ENCODE measurements around the gene LOXHD1. TPM values are rescaled to one million over a fixed set of nuclear protein-coding genes. Genes with fewer than 3 reads are reported as not detected.

LOXHD1 gene
- total and polyA plus RNA-seq, 3 donors from 2014 or later: 11.3 to 59.4 (median 29.6) TPM

- no peaks in the 10 kb centered on the region for H3K9me3 ChIP-seq
- no peak overlapping the region for H3K27ac ChIP-seq
- no peak overlapping the region for H3K4me3 ChIP-seq
- intact Hi-C loops (cut with DNase I; ENCODE audit: low total_unique reads): no loop called here
- no peaks in the 10 kb centered on the region for H3K4me1 ChIP-seq
- 76 to 80% methylated on average over 4 of the region's 4 CpGs for WGBS, 2 donors
- no peaks in the 10 kb centered on the region for H3K36me3 ChIP-seq (ENCODE audit: low read depth, missing control alignments)
- TF ChIP-seq, protein P1, sequence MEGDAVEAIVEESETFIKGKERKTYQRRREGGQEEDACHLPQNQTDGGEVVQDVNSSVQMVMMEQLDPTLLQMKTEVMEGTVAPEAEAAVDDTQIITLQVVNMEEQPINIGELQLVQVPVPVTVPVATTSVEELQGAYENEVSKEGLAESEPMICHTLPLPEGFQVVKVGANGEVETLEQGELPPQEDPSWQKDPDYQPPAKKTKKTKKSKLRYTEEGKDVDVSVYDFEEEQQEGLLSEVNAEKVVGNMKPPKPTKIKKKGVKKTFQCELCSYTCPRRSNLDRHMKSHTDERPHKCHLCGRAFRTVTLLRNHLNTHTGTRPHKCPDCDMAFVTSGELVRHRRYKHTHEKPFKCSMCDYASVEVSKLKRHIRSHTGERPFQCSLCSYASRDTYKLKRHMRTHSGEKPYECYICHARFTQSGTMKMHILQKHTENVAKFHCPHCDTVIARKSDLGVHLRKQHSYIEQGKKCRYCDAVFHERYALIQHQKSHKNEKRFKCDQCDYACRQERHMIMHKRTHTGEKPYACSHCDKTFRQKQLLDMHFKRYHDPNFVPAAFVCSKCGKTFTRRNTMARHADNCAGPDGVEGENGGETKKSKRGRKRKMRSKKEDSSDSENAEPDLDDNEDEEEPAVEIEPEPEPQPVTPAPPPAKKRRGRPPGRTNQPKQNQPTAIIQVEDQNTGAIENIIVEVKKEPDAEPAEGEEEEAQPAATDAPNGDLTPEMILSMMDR (IDR thresholded peaks at IDR 0.05): no peak
- TF ChIP-seq POLR2A (IDR thresholded peaks at IDR 0.05): no peak
- no peak for DNase-seq
- H3K27me3 ChIP-seq: no peaks in the 10 kb centered on the region
Measured at GRCh38 chr18:46563317-46563716, 93.7 kb downstream of the LOXHD1 start.

GRCh38 chr18:46562674-46563192 lies 94.3 kb downstream of the LOXHD1 start:
- no peaks in the 10 kb centered on the region for H3K27me3 ChIP-seq
- TF ChIP-seq, protein P1 (IDR thresholded peaks at IDR 0.05): no peak
- TF ChIP-seq POLR2A (IDR thresholded peaks at IDR 0.05): no peak
- H3K9me3 ChIP-seq: no peaks in the 10 kb centered on the region
- no peak overlapping the region for H3K4me3 ChIP-seq
- no peak for DNase-seq
- intact Hi-C loops (cut with DNase I; ENCODE audit: low total_unique reads): no loop called here
- no peak overlapping the region for H3K27ac ChIP-seq
- WGBS, 2 donors: 72 to 77% methylated on average over 12 of the region's 12 CpGs
- no peaks in the 10 kb centered on the region for H3K4me1 ChIP-seq
- no peaks in the 10 kb centered on the region for H3K36me3 ChIP-seq (ENCODE audit: low read depth, missing control alignments)

- intact Hi-C loops (cut with DNase I; ENCODE audit: low total_unique reads): no loop called here
- DNase-seq: no peak
- WGBS, 2 donors: 66 to 83% methylated on average over 11 of the region's 11 CpGs
- Histone ChIP-seq H3K4me3 (no peak overlapping the region), H3K27me3 (no peaks in the 10 kb centered on the region), H3K36me3 (ENCODE audit: low read depth, missing control alignments) (no peaks in the 10 kb centered on the region), H3K9me3 (no peaks in the 10 kb centered on the region), H3K4me1 (no peaks in the 10 kb centered on the region), H3K27ac (no peak overlapping the region)
- no peak for TF ChIP-seq POLR2A (IDR thresholded peaks at IDR 0.05)
- TF ChIP-seq, protein P1 (IDR thresholded peaks at IDR 0.05): no peak
Measured at GRCh38 chr18:46560671-46561045, 96.4 kb downstream of the LOXHD1 start.

DNA sequence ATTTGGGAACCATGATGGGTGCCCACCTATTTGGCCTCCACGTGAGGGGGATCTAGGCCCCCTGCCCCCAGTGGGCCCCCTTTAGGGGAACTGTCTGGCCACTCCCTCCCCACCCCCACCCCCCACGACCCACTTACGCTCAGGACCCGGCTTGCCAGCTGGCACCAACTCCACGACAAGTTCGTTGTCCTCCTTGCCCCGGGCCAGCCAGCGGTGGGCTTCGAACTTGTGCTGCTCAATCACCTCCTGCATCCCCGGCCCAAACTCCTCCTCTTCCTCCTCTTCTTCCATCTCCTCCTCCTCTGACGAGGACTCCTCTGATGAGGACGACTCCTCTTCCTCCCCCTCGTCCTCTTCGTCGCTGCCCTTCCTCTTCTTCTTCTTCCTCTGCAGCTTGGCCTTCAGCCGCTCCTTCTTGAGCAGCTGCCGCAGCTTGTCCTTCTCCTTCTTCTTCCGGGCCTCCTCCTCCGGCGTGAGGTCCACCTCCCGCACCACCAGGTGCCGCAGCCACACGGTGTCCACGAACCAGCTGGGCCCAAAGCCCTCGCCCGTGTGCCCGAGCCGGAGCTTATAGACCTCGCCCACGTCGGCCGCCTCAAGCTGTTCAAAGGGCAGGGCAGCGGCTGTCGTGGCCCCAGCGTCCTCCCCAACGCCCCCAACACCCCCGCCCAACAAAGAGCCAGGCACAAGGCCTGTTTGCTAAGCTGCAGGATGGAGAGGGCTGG lies 96.9 kb downstream of the LOXHD1 start:
- no peak overlapping the region for H3K27ac ChIP-seq
- no peaks in the 10 kb centered on the region for H3K4me1 ChIP-seq
- no peaks in the 10 kb centered on the region for H3K9me3 ChIP-seq
- 66 to 76% methylated on average over 30 to 37 of the region's 37 CpGs for WGBS, 2 donors
- H3K36me3 ChIP-seq (ENCODE audit: low read depth, missing control alignments): no peaks in the 10 kb centered on the region
- intact Hi-C loops (cut with DNase I; ENCODE audit: low total_unique reads): no loop called here
- no peak overlapping the region for H3K4me3 ChIP-seq
- H3K27me3 ChIP-seq: no peaks in the 10 kb centered on the region
- TF ChIP-seq POLR2A (IDR thresholded peaks at IDR 0.05): no peak
- TF ChIP-seq, protein P1 (IDR thresholded peaks at IDR 0.05): no peak
- no peak for DNase-seq

GRCh38 chr18:46559296-46559695 lies 97.7 kb downstream of the LOXHD1 start:
- no peak overlapping the region for H3K4me3 ChIP-seq
- H3K9me3 ChIP-seq: no peaks in the 10 kb centered on the region
- H3K36me3 ChIP-seq (ENCODE audit: low read depth, missing control alignments): no peaks in the 10 kb centered on the region
- 95 to 100% methylated on average over 8 to 9 of the region's 9 CpGs for WGBS, 2 donors
- DNase-seq: no peak
- H3K27ac ChIP-seq: no peak overlapping the region
- TF ChIP-seq, protein P1 (IDR thresholded peaks at IDR 0.05): no peak
- TF ChIP-seq POLR2A (IDR thresholded peaks at IDR 0.05): no peak
- H3K4me1 ChIP-seq: no peaks in the 10 kb centered on the region
- H3K27me3 ChIP-seq: no peaks in the 10 kb centered on the region
- intact Hi-C loops (cut with DNase I; ENCODE audit: low total_unique reads): no loop called here

Data from testis (tissue), 3 donors.